Hematopoietic multipotent progenitor cell treated with erythropoietin and hydrocortisone succinate and interleukin-3 and kit ligand, for 8 days (in vitro differentiated cells): Measurements from ENCODE around the gene NAXE.
"Not testable (repeated sequence)": the region's sequence is repeated elsewhere in the genome, so short reads cannot be mapped to it uniquely, and the experiment has no call there.

Source experiments
- DNase-seq: peaks from one replicate; pipeline ENCODE4 v3.0.0-alpha.2; 2015

Gene NAXE

DNA sequence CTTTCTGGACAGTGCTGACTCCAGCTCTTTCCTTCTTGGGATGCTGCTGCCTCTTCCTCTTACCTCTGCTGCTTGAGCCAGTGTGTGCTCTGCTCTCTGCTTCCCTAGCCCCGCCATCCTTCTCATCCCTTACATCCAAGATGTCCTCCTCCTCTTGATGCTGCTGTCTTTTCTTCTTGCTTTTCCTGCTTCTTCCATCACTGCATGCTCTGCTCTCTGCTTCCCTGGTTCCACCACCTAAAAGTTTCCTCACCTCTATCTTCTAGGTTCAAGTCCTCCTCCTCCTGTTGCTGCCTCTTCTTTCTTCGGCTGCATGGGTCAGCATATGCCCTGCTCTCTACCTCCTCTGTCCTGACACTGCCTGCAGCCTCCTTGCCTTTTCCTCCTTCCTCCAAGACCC, 3.4 kb downstream of the NAXE start:
- DNase-seq: no peak

DNA sequence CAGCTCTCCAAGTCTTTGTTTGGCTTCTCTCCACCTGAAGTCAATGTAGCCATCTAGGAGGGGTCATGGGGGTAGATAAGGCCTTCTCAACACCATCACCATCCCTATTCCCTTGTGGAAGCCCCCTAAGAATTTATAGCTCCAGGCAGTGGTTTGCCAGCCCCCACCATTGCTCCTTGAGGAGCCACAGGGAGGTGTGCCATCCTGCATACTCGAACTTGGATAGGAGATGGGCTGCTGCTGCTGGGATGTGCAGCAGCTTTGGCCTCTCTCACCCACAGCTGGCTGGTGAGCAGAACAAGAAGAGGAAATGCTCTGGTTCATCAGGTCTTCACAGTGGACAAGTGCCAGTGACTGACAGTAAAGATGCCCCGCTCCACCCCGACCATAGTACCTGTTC, 4.8 kb downstream of the NAXE start:
- no peak for DNase-seq

DNA sequence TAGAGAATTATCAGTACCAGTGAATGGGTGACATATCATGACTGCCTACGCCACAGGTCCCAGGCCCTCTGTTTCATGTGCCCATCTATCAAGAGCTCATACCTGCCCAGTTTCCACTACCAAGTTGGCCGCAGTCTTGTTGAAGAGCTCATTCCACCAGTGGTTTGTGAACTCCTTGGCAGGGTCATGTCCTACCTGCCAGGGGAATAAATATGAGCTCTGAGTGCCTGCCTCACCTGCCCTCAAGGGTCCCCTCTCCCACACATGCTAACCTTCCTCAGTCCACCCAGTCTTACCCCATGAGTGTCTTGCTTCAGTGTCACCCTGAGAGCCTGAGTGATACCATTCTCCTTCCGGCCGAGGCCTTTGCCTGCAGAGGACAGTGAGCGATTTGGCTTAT, 6.5 kb downstream of the NAXE start:
- DNase-seq: no peak

DNA sequence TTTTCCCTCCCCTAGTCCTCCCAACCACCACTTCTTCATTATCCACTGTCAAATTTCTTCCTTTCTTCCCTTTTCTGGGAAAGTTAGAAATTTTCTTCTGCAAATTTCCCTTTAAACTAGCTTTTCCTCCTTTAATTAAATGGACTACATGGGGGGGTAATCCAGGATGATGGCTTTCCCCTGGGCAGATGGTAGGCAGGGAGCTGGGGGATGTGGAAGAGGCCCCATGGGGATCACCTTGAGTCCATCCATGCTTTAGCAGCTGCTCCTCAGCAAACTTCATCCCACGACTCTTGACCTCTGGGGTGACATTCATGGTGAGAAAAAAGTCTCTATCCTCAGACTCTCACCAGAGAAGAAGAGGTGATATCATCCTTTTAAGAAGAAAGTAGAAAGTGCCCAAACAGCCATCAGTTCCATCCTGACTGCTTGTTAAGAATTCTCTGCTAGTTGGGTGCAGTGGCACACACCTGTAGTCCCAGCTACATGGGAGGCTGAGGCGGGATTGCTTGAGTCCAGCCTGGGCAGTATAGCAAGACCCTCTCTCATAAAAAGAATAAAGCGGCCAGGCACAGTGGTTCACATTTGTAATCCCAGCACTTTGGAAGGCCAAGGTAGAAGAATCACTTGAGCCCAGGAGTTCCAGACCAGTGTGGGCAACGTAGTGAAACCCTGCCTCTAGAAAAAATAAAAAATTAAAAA, 7.3 kb downstream of the NAXE start:
- DNase-seq: no peak

DNA sequence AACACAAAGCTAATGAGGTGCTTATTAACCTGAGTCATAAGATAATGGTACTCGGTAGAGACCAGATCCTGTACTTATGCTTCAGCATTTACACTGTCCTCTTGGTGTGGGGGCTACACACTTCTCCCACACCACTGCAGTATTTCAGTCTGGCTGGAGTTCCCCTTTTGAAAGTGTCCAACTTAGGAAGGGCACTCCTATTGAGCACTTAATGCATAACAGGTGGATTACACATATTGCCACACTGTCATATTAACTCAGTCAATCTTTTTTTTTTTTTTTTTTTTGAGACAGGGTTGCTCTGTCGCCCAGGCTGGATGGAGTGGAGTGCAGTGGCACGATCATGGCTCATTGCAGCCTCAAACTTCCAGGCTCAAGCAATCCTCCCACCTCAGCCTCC, 8.2 kb downstream of the NAXE start:
- DNase-seq: peak; percentile 72

DNA sequence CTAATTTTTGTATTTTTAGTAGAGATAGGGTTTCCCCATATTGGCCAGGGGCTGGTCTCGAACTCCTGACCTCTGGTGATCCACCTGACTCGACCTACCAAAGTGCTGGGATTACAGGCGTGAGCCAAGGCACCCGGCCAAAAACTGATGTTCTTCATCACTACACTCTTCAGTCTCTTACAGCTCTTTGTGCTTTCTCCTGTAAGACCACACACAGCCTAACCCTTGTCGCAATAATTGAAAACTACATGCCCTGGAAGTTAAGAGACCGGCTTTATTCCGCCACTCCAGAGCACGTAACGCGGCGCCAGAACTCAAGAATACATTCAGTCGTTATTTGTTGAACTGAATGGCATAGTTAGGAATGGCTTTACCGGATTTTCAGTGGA, 9.2 kb downstream of the NAXE start:
- DNase-seq: no peak

DNA sequence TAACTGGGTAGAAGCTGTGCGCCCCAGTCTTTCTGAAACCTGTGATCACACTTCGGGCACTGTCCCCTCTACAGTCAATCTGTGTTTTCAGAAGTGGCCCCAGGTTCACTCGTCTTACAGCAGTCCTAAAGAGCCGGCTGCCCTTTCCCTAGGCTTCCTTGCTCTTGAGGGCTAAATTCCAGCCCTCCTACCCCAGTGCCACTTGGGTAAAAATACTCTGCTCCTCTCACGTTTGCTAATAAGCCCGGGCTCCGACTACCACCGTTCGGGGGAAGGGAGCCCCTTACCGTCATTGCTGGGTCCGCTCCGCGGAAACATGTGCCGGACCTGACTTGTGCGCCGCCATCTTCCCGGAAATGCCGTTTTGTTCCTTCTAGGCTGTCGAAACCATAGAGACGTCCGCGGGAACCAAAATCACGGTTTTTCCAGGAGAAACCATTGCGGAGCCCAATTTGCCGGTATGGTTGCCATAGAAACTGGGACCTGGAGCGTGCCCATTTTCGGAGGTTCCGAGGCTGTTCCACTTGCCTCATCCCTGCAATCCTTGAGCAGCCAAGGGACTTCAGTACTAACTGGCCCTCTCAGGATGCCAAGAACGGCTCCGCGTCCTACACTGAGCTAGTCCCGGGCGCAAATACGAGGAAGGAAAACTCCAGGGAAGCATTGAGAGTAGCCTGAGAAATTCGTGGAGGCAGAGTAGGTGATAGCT, 9.7 kb downstream of the NAXE start, which contains the start of gene GPATCH4:
Gene GPATCH4 (minus strand): TSS at position 358 of the 709 bp plus-strand sequence.
- DNase-seq: peak; percentile 84

- no peak for DNase-seq
Observed at GRCh38 chr1:156601892-156602291, 10.3 kb downstream of the NAXE start.

DNA sequence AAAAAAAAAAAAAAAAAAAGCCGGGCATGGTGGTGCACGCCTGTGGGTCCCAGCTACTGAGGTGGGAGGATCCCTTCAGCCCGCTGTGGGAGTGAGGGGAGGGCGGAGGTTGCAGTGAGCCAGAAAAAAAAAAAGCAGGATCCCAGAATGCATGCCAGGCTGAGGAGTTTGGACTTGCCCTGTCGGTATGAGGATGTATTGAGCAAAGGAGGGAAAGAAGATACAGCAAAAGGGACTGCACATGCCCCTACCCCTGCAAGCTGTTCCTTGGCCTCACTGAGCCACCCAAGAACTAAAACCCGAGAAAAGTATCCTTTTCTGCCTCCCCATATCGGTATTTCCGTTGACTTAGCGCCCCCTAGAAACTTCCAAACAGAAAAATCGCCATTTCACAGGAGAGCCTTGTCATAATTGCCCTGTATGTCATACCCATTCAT, 11.0 kb downstream of the NAXE start:
- peak; percentile 60 for DNase-seq

DNA sequence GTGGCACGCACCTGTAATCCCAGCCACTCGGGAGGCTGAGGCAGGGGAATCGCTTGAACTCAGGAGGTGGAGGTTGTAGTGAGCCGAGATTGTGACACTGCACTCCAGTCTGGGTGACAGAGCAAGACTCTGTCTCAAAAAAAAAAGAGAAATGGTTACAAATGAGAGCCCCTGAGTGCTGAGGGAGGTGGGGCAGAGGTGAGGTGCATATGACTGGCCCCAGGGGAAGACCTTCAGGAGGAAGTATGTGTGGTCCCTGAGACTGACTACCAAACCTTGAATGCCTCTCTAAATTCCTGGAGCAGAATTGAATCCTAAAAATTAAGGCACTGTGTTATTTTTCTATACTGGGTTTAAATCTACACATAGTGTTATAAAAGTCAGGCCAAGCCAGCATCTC, 15.8 kb downstream of the NAXE start:
- not testable (repeated sequence) for DNase-seq

DNA sequence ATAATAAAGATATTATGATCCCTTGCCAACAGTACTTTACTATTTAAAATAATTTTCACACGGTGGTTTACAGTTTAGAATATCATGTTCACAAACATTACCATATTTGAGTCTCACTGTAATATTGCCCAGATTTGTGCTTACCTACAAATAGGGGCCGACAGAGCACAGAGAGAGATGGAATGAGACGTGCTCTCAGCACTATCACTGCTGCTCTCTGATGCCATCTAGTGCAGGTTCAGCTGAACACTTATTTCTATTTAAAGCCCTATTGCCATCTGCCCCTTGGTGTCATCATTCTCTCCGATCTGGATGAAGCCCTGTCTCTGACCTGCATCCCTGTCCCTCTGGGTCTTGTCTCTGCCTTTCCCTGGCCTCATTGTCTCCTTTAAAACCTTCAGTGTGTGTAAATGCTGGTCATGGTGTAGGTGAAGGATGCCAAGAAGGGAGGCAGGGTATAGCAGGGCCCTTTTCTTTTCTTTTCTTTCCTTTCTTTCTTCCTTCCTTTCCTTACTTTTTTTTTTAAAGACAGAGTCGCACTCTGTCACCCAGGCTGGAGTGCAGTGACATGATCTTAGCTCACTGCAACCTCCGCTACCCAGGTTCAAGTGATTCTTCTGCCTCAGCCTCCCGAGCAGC, 16.6 kb downstream of the NAXE start:
- peak; percentile 79 for DNase-seq

- peak; percentile 53 for DNase-seq
Observed at GRCh38 chr1:156608981-156609380, 17.4 kb downstream of the NAXE start.

DNA sequence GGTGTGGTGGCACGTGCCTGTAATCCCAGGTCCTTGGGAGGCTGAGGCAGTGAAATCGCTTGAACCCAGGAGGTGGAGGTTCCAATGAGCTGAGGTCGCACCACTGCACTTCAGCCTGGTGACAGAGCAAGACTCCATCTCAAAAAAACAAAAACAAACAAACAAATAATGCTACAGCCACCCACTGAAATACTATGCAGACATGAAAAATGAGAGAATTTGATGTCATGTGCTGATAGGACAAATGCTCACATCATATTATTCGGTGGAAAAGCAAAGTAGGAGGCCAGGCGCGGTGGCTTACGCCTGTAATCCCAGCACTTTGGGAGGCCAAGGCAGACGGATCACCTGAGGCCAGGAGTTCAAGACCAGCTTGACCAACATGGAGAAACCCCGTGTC, 18.5 kb downstream of the NAXE start:
- not testable (repeated sequence) for DNase-seq

DNA sequence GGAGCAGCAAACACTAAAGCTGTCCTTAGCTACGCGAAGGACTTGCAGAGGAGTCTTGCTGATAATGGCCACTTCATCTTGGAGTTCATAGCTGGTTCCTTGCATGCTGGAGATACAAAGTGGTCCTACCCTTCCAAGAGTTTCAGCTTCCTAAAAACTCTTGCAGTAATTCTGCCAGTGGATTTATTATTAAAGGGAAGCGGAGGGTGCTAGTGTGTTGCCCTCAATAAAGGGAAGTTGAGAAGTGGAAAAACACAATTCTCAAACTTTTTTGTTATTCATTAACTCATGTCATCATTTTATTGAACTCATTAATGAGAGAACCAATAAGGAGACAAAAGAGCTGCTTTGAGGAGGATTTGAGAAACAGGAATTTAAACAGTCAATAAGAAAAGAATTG, 21.1 kb downstream of the NAXE start:
- DNase-seq: no peak

- DNase-seq: no peak
Observed at GRCh38 chr1:156615946-156616345, 24.4 kb downstream of the NAXE start.

DNA sequence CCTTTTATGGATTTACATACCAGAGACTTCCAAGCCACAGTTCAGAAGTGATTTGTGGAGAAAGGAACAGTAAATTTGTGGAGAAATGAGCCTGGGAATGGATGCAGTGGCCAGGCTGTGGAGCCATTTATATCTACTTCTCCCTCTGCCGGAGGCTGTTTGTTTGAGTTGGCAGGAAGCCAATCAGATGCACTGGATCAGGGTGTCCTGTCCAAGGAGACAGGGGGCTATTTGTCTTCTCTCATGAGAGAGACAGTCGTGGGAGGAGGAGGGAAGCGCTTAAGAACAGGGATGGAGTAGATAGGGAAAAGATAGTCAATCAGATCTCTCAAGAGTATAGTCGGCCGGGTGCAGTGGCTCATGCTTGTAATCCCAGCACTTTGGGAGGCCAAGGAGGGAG, 24.9 kb downstream of the NAXE start:
- DNase-seq: peak; percentile 60

- DNase-seq: peak; percentile 21
Observed at GRCh38 chr1:156618853-156619581, 27.4 kb downstream of the NAXE start, which contains the start of gene HAPLN2. HAPLN2 (plus strand) TSS chr1:156619415; CDS start chr1:156623491, 4,076 bp downstream.

- no peak for DNase-seq
Observed at GRCh38 chr1:156619582-156619955, 28.0 kb downstream of the NAXE start.

GRCh38 chr1:156622581-156623297, 31.2 kb downstream of the NAXE start:
- no peak for DNase-seq

DNA sequence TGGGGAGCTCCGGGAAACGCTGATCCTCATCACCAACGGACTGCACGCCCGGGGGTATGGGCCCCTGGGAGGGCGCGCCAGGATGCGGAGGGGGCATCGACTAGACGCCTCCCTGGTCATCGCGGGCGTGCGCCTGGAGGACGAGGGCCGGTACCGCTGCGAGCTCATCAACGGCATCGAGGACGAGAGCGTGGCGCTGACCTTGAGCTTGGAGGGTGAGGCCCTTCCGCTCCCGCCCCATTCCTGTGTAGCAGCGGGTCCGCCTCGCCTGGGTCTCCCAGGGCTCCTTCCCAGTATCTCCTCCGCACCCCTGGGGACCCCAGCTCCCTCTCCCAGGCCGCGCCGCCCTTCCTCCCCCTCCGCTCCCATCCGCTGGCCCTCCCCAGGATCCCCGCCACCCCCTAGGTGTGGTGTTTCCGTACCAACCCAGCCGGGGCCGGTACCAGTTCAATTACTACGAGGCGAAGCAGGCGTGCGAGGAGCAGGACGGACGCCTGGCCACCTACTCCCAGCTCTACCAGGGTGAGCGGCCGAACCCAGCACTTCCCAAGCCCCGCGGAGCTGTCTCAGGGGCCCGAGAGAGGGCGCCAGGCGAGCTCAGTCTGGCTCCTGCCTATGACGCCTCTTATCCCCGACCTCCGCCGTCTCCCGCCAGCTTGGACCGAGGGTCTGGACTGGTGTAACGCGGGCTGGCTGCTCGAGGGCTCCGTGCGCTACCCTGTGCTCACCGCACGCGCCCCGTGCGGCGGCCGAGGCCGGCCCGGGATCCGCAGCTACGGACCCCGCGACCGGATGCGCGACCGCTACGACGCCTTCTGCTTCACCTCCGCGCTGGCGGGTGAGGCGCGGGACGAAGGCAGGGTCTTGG, 32.6 kb downstream of the NAXE start:
- DNase-seq: peak; percentile 58

DNA sequence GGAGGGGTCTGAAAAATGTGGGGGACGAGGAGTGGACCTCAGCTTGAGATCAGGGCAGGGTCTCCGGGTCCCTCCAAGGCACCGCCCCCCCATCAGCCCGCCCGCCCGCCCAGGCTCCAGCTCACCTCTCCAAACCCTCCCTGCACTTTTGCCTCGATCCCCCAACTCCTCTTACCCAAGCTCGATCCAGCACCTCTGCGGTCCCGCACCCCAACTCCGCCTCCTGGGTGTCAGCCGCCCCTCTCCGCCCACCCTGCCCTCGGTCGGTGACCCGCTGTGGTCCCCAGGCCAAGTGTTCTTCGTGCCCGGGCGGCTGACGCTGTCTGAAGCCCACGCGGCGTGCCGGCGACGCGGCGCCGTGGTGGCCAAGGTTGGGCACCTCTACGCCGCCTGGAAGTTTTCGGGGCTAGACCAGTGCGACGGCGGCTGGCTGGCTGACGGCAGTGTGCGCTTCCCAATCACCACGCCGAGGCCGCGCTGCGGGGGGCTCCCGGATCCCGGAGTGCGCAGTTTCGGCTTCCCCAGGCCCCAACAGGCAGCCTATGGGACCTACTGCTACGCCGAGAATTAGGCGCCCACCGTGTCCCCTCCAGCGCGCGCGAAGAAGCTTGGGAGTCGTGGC, 33.3 kb downstream of the NAXE start:
- DNase-seq: no peak
